Esophagus muscularis mucosa (tissue), 4 donors: ENCODE measurements around the gene PTPRN2. TPM values are rescaled to one million over a fixed set of nuclear protein-coding genes. Genes with fewer than 3 reads are reported as not detected.
"Not testable (repeated sequence)": the region's sequence is repeated elsewhere in the genome, so short reads cannot be mapped to it uniquely, and the experiment has no call there.

Experiments used
- DNase-seq: peaks from one replicate; pipeline ENCODE4 v3.0.0-alpha.2; 2017; ENCODE audit errors: extremely low spot score
- H3K27ac ChIP-seq, 4 donors: fragments of 200-600 bp; sonication (generic); replicated peaks in 1 of 4; 1 replicate in 3 of 4; 2 replicates in 1 of 4; pipeline ENCODE4 v1.5.1; 2016 to 2019; ENCODE audit warnings: mild to moderate bottlenecking in 1 of 4
- H3K27me3 ChIP-seq, 4 donors: fragments of 200-600 bp; sonication (generic); one replicate each; pipeline versions ENCODE4 v1.5.1 to v1.6.0; 2016 to 2019
- H3K36me3 ChIP-seq, 4 donors: fragments of 200-600 bp; sonication (generic); one replicate each; pipeline ENCODE4 v1.5.1; 2016 to 2019
- H3K4me1 ChIP-seq, 4 donors: fragments of 200-600 bp; sonication (generic); one replicate each; pipeline ENCODE4 v1.5.1; 2016 to 2019
- H3K4me3 ChIP-seq, 4 donors: fragments of 200-600 bp; sonication (generic); 1 replicate in 2 of 4; 2 replicates in 2 of 4; pipeline ENCODE4 v1.5.1; 2016 to 2019; ENCODE audit warnings: mild to moderate bottlenecking in 4 of 4, moderate library complexity in 1 of 4
- H3K9me3 ChIP-seq, 4 donors: fragments of 200-600 bp; sonication (generic); 1 replicate in 3 of 4; 2 replicates in 1 of 4; pipeline ENCODE4 v1.5.1; 2016 to 2019
- CTCF ChIP-seq, 3 experiments: fragments of 200-600 bp in 2 of 3; fragments of 450-650 bp in 1 of 3; sonication (generic) in 2 of 3; IDR thresholded peaks; one replicate each; pipeline ENCODE4 v1.5.1; 2017 to 2019; ENCODE audit warnings: antibody characterized with exemption in 3 of 3, mild to moderate bottlenecking in 2 of 3, moderate library complexity in 1 of 3
- EP300 ChIP-seq: sonication (generic); formaldehyde crosslinking; IDR thresholded peaks from one replicate; pipeline ENCODE4 v1.6.1; 2017; ENCODE audit warnings: antibody characterized with exemption
- POLR2A ChIP-seq: fragments of 450-650 bp; IDR thresholded peaks from one replicate; pipeline ENCODE4 v1.6.1; 2017; ENCODE audit warnings: antibody characterized with exemption, moderate library complexity, mild to moderate bottlenecking, low read depth
- POLR2AphosphoS5 ChIP-seq, 2 donors: sonication (generic); formaldehyde crosslinking; IDR thresholded peaks; one replicate each; pipeline ENCODE4 v1.6.1; 2017; ENCODE audit warnings: antibody characterized with exemption in 2 of 2
- WGBS: methylation state at CpG from one replicate; pipeline ENCODE4 v1.1.5; 2018; 5-methylcytosine and 5-hydroxymethylcytosine counted together
- intact Hi-C: fragments of 100-400 bp; cut with DNase I; formaldehyde crosslinking; loops from one replicate; pipeline ENCODE4 v1.15.1; 2023
- total RNA-seq, 4 donors: library from RNA; depleted of rRNA; stranded (reverse); fragments of >200 nt; gene quantifications; one replicate each; pipeline versions ENCODE4 v1.1.0 to v1.2.1, GENCODE V29; 2016

Gene PTPRN2
- total RNA-seq, 4 donors from 2014 or later, result 2.1 to 3.1 (median 3.1) TPM

GRCh38 chr7:158301207-158301606 is 286.4 kb downstream of the PTPRN2 start:
- WGBS, result 56% methylated on average over 10 of the region's 10 CpGs
- TF ChIP-seq CTCF (IDR thresholded peaks at IDR 0.05), result no peak
- TF ChIP-seq POLR2AphosphoS5 (IDR thresholded peaks at IDR 0.05), result no peak
- TF ChIP-seq EP300, result no peak
- TF ChIP-seq POLR2A, result no peak
- no peak for DNase-seq
- no peaks in the 10 kb centered on the region for H3K4me1 ChIP-seq
- no peaks in the 10 kb centered on the region for H3K36me3 ChIP-seq
- no peak overlapping the region for H3K4me3 ChIP-seq
- intact Hi-C loops, result no loop called here
- peaks cover 0 to 15% (median 0%) of the 10 kb centered on the region in 4 donors for H3K27me3 ChIP-seq
- H3K9me3 ChIP-seq, result peaks cover 0 to 5% (median 0%) of the 10 kb centered on the region in 4 donors
- no peak overlapping the region for H3K27ac ChIP-seq

DNA sequence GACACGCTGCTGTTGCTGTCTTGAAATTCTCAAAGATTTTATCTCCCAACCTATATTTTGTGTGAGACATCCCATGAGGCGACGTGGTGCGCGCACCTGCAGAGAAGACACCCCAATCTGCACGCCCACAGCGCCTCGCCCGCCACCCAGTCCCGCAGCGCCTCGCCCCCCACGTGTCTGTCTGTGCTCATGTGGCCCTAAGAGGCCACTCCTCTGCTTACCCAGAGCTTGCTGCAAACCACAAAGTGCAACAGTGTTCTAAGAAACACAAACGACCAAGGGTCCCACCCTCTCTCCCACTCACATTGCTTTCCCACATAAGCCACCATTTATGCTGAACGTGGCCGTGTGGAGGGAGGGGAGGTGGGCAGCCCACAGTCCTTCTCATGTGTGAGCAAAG is 287.2 kb downstream of the PTPRN2 start:
- peaks cover 0 to 15% (median 0%) of the 10 kb centered on the region in 4 donors for H3K27me3 ChIP-seq
- H3K4me3 ChIP-seq, result no peak overlapping the region
- no peak overlapping the region for H3K27ac ChIP-seq
- 89% methylated on average over 16 of the region's 16 CpGs for WGBS
- H3K36me3 ChIP-seq, result no peaks in the 10 kb centered on the region
- no peaks in the 10 kb centered on the region for H3K9me3 ChIP-seq
- DNase-seq, result no peak
- intact Hi-C loops, result no loop called here
- H3K4me1 ChIP-seq, result no peaks in the 10 kb centered on the region
- TF ChIP-seq POLR2AphosphoS5 (IDR thresholded peaks at IDR 0.05), result no peak

GRCh38 chr7:158299607-158300006 is 288.0 kb downstream of the PTPRN2 start:
- WGBS, result 81% methylated on average over 3 of the region's 4 CpGs
- intact Hi-C loops, result no loop called here
- H3K36me3 ChIP-seq, result no peaks in the 10 kb centered on the region
- DNase-seq, result no peak
- no peaks in the 10 kb centered on the region for H3K4me1 ChIP-seq
- H3K9me3 ChIP-seq, result no peaks in the 10 kb centered on the region
- H3K27ac ChIP-seq, result no peak overlapping the region
- H3K27me3 ChIP-seq, result peaks cover 0 to 15% (median 0%) of the 10 kb centered on the region in 4 donors
- TF ChIP-seq CTCF (IDR thresholded peaks at IDR 0.05) (no peak), POLR2A (no peak), POLR2AphosphoS5 (IDR thresholded peaks at IDR 0.05) (no peak), EP300 (no peak)
- H3K4me3 ChIP-seq, result no peak overlapping the region

DNA sequence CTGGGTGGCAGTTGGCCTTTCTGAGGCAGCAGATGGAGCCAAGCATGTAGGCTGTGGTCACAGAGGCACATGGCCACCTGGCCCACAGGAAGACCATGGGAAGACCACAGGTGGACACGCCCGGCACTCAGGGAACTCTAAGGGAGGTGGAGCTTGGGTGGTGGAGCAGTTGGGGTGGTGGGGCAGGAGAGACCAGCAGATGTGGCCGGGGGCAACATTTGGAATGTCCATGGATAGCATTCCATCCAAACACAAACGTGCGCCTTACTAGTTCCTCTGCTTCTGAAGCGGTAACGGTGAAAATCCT is 290.9 kb downstream of the PTPRN2 start:
- Histone ChIP-seq H3K27ac (no peak overlapping the region), H3K4me1 (no peaks in the 10 kb centered on the region), H3K9me3 (no peaks in the 10 kb centered on the region), H3K4me3 (no peak overlapping the region), H3K36me3 (no peaks in the 10 kb centered on the region), H3K27me3 (peaks cover 0 to 4% (median 0%) of the 10 kb centered on the region in 4 donors)
- intact Hi-C loops, result no loop called here
- TF ChIP-seq POLR2AphosphoS5 (IDR thresholded peaks at IDR 0.05) (no peak), CTCF (IDR thresholded peaks at IDR 0.05) (no peak), POLR2A (no peak), EP300 (no peak)
- DNase-seq, result no peak
- WGBS, result 92% methylated on average over 7 of the region's 7 CpGs

DNA sequence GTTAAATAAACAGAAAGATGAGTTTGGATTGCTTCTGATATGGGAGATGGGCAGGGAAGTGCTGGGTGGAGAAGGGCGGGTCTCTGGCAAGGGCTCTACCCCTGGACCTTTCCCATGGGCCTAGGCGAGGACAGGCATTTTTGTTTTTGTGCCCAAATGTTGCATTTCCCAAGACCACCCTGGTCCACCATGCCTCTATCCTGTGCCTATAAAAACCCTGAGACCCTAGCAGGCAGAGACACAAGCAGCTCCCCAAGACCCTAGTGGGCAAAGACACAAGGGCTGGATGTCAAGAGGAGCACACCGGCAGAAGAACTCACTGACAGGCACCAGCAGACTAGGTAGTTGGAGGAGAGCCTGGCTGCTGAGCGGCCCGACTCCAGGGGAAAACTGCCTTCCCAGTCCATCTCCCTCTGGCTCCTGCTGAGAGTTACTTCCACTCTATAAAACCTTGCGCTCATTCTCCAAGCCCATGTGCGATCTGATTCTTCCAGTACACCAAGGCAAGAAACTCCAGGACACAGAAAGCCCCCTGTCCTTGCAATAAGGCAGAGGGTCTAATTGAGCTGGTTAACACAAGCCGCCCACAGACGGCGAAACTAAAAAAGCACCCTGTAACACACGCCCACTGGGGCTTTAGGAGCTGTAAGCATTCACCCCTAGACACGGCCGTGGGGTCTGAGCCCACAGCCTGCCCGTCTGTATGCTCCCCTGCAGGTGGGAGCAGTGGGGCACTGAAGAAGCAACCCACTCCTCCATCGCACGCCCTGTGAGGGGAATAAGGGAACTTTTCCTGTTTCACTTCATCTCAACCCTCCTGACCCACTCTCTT is 291.4 kb downstream of the PTPRN2 start:
- no peak overlapping the region for H3K4me3 ChIP-seq
- TF ChIP-seq CTCF (IDR thresholded peaks at IDR 0.05), result no peak
- no peak for TF ChIP-seq EP300
- TF ChIP-seq POLR2A, result no peak
- no peak for TF ChIP-seq POLR2AphosphoS5 (IDR thresholded peaks at IDR 0.05)
- H3K36me3 ChIP-seq, result no peaks in the 10 kb centered on the region
- no peaks in the 10 kb centered on the region for H3K27me3 ChIP-seq
- no peaks in the 10 kb centered on the region for H3K4me1 ChIP-seq
- no peak for DNase-seq
- H3K27ac ChIP-seq, result no peak overlapping the region
- 91% methylated on average over 16 of the region's 16 CpGs for WGBS
- intact Hi-C loops, result no loop called here
- H3K9me3 ChIP-seq, result no peaks in the 10 kb centered on the region

DNA sequence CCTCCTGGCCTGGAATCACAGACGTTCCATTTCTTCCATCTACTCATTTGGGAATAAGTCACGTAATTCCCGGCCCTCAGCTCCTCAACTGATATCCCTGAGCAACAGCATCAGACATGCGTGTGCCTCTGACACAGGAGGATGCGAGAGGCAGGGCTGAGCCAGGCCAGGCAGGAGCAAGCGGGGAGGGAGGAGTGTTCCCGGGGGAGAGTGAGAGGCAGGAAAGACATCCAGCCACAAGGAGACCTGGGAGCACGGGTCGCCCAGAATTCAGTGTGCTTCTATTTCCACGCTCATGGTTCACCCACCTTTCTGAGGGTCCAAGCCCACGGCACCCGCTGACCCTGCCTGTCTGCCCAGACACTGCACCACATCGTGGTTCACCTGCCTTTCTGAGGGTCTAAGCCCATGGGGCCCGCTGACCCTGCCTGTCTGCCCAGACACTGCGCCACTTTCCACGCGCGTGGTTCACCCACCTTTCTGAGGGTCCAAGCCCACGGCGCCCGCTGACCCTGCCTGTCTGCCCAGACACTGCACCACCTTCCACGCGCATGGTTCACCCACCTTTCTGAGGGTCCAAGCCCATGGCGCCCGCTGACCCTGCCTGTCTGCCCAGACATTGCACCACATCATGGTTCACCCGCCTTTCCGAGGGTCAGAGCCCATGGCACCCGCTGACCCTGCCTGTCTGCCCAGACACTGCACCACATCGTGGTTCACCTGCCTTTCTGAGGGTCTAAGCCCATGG is 293.0 kb downstream of the PTPRN2 start:
- H3K4me1 ChIP-seq, H3K27ac ChIP-seq, H3K27me3 ChIP-seq, intact Hi-C loops, DNase-seq, H3K36me3 ChIP-seq, H3K4me3 ChIP-seq: not testable (repeated sequence)
- WGBS, result 96% methylated on average over 21 of the region's 29 CpGs
- H3K9me3 ChIP-seq, result peaks cover 0 to 10% (median 7%) of the 10 kb centered on the region in 4 donors
